Central memory CD8-positive, alpha-beta T cell (primary cell): ENCODE data around the gene NR6A1.

Experiments
- ATAC-seq: fragments of 150-1000 bp; cut with Tn5 transposase; replicated peaks from 2 replicates; pipeline ENCODE4 v1.10.0; 2022; ENCODE audit warnings: mild to moderate bottlenecking, moderate FRiP score, moderate number of reproducible peaks; ENCODE audit not compliant: poor library complexity, severe bottlenecking; ENCODE audit errors: extremely low read depth
- DNase-seq, 2 donors: peaks; one replicate each; pipeline ENCODE4 v3.0.0; 2021; ENCODE audit warnings: low spot score in 2 of 2
- H3K27ac Mint-ChIP-seq: one replicate; pipeline ENCODE4 v1.8.0; 2022; ENCODE audit warnings: low read depth, mild to moderate bottlenecking, moderate library complexity, mixed read lengths
- H3K27me3 Mint-ChIP-seq: one replicate; pipeline ENCODE4 v1.8.0; 2022; ENCODE audit warnings: mixed read lengths
- H3K36me3 Mint-ChIP-seq: one replicate; pipeline ENCODE4 v1.8.0; 2022; ENCODE audit warnings: mild to moderate bottlenecking, moderate library complexity, mixed read lengths; ENCODE audit not compliant: insufficient read depth
- H3K4me1 Mint-ChIP-seq: one replicate; pipeline ENCODE4 v1.8.0; 2022; ENCODE audit warnings: mixed read lengths
- H3K4me3 Mint-ChIP-seq: one replicate; pipeline ENCODE4 v1.8.0; 2022; ENCODE audit warnings: mild to moderate bottlenecking, moderate library complexity, mixed read lengths
- H3K9me3 Mint-ChIP-seq: one replicate; pipeline ENCODE4 v1.8.0; 2022; ENCODE audit warnings: mixed read lengths

NR6A1 gene

GRCh38 chr9:124584631-124585030 is 186.5 kb downstream of the NR6A1 start:
- DNase-seq (no peak), ATAC-seq (no peak)
- H3K4me1 Mint-ChIP-seq = no peaks in the 10 kb centered on the region
- no peaks in the 10 kb centered on the region for H3K9me3 Mint-ChIP-seq
- no peak overlapping the region for H3K27ac Mint-ChIP-seq
- no peaks in the 10 kb centered on the region for H3K27me3 Mint-ChIP-seq
- peaks cover 2% of the 10 kb centered on the region for H3K36me3 Mint-ChIP-seq
- H3K4me3 Mint-ChIP-seq = no peak overlapping the region

- DNase-seq (no peak), ATAC-seq (no peak)
- Mint-ChIP-seq H3K36me3 (peaks cover 2% of the 10 kb centered on the region), H3K27me3 (no peaks in the 10 kb centered on the region), H3K9me3 (no peaks in the 10 kb centered on the region), H3K4me1 (no peaks in the 10 kb centered on the region), H3K4me3 (no peak overlapping the region), H3K27ac (no peak overlapping the region)
Measured at GRCh38 chr9:124583134-124583533, 188.0 kb downstream of the NR6A1 start.

- ATAC-seq (no peak), DNase-seq (no peak)
- Mint-ChIP-seq H3K27ac (no peak overlapping the region), H3K4me1 (no peaks in the 10 kb centered on the region), H3K36me3 (no peaks in the 10 kb centered on the region), H3K4me3 (no peak overlapping the region), H3K27me3 (no peaks in the 10 kb centered on the region), H3K9me3 (no peaks in the 10 kb centered on the region)
Measured at GRCh38 chr9:124580186-124580585, 190.9 kb downstream of the NR6A1 start.

GRCh38 chr9:124576751-124577150 is 194.4 kb downstream of the NR6A1 start:
- Mint-ChIP-seq H3K27me3 (peaks cover 13% of the 10 kb centered on the region), H3K9me3 (no peaks in the 10 kb centered on the region), H3K4me3 (no peak overlapping the region), H3K36me3 (no peaks in the 10 kb centered on the region), H3K27ac (no peak overlapping the region), H3K4me1 (no peaks in the 10 kb centered on the region)
- DNase-seq (no peak), ATAC-seq (no peak)

GRCh38 chr9:124574534-124575375 is 196.4 kb downstream of the NR6A1 start:
- no peaks in the 10 kb centered on the region for H3K9me3 Mint-ChIP-seq
- H3K4me3 Mint-ChIP-seq = no peak overlapping the region
- H3K27ac Mint-ChIP-seq = no peak overlapping the region
- no peaks in the 10 kb centered on the region for H3K36me3 Mint-ChIP-seq
- no peaks in the 10 kb centered on the region for H3K4me1 Mint-ChIP-seq
- H3K27me3 Mint-ChIP-seq = peaks cover 13% of the 10 kb centered on the region
- DNase-seq (no peak), ATAC-seq (no peak)

- ATAC-seq (no peak), DNase-seq (no peak)
- H3K4me1 Mint-ChIP-seq = no peaks in the 10 kb centered on the region
- no peak overlapping the region for H3K27ac Mint-ChIP-seq
- no peak overlapping the region for H3K4me3 Mint-ChIP-seq
- no peaks in the 10 kb centered on the region for H3K9me3 Mint-ChIP-seq
- peaks cover 21% of the 10 kb centered on the region for H3K27me3 Mint-ChIP-seq
- H3K36me3 Mint-ChIP-seq = no peaks in the 10 kb centered on the region
Measured at GRCh38 chr9:124570942-124571666, 200.0 kb downstream of the NR6A1 start.

- no peak for DNase-seq
- Mint-ChIP-seq H3K4me3 (no peak overlapping the region), H3K36me3 (no peaks in the 10 kb centered on the region), H3K27me3 (peaks cover 33% of the 10 kb centered on the region), H3K27ac (no peak overlapping the region), H3K4me1 (no peaks in the 10 kb centered on the region), H3K9me3 (no peaks in the 10 kb centered on the region)
- no peak for ATAC-seq
Measured at GRCh38 chr9:124569942-124570341, 201.2 kb downstream of the NR6A1 start.

- H3K36me3 Mint-ChIP-seq = no peaks in the 10 kb centered on the region
- H3K27me3 Mint-ChIP-seq = peaks cover 22% of the 10 kb centered on the region
- no peak overlapping the region for H3K27ac Mint-ChIP-seq
- H3K4me3 Mint-ChIP-seq = no peak overlapping the region
- H3K4me1 Mint-ChIP-seq = no peaks in the 10 kb centered on the region
- no peaks in the 10 kb centered on the region for H3K9me3 Mint-ChIP-seq
- no peak for ATAC-seq
- no peak for DNase-seq
Measured at GRCh38 chr9:124567362-124567761, 203.7 kb downstream of the NR6A1 start.

- H3K4me1 Mint-ChIP-seq = no peaks in the 10 kb centered on the region
- no peak overlapping the region for H3K4me3 Mint-ChIP-seq
- ATAC-seq (no peak), DNase-seq (no peak)
- no peaks in the 10 kb centered on the region for H3K9me3 Mint-ChIP-seq
- peaks cover 22% of the 10 kb centered on the region for H3K27me3 Mint-ChIP-seq
- H3K36me3 Mint-ChIP-seq = no peaks in the 10 kb centered on the region
- no peak overlapping the region for H3K27ac Mint-ChIP-seq
Measured at GRCh38 chr9:124562328-124562727, 208.8 kb downstream of the NR6A1 start.

GRCh38 chr9:124559871-124560270 is 211.2 kb downstream of the NR6A1 start:
- H3K4me1 Mint-ChIP-seq = no peaks in the 10 kb centered on the region
- no peak for DNase-seq

GRCh38 chr9:124558777-124559470 is 212.2 kb downstream of the NR6A1 start:
- no peak overlapping the region for H3K4me3 Mint-ChIP-seq
- no peaks in the 10 kb centered on the region for H3K4me1 Mint-ChIP-seq
- no peaks in the 10 kb centered on the region for H3K9me3 Mint-ChIP-seq
- H3K27me3 Mint-ChIP-seq = peaks cover 8% of the 10 kb centered on the region
- DNase-seq (no peak), ATAC-seq (no peak)
- H3K36me3 Mint-ChIP-seq = no peaks in the 10 kb centered on the region
- no peak overlapping the region for H3K27ac Mint-ChIP-seq

More at GRCh38 chr9:124559871-124560270, 211.2 kb downstream of the NR6A1 start:
- Mint-ChIP-seq H3K27me3 (peaks cover 5% of the 10 kb centered on the region), H3K36me3 (no peaks in the 10 kb centered on the region), H3K27ac (no peak overlapping the region), H3K4me3 (no peak overlapping the region), H3K9me3 (no peaks in the 10 kb centered on the region)
- no peak for ATAC-seq

- Mint-ChIP-seq H3K27ac (no peak overlapping the region), H3K9me3 (no peaks in the 10 kb centered on the region), H3K4me1 (no peaks in the 10 kb centered on the region), H3K36me3 (no peaks in the 10 kb centered on the region), H3K4me3 (no peak overlapping the region), H3K27me3 (peaks cover 8% of the 10 kb centered on the region)
- no peak for ATAC-seq
- DNase-seq = no peak
Measured at GRCh38 chr9:124557895-124558294, 213.2 kb downstream of the NR6A1 start.
